Measurements from ENCODE around the gene CFAP251. TPM values are rescaled to one million over a fixed set of nuclear protein-coding genes. Genes with fewer than 3 reads are reported as not detected.

CFAP251 gene
- total and polyA plus RNA-seq, 2 of the 13 experiments (the other 11 are each of a cell fraction or from before 2014, with no cell fraction given), result 0.30 to 0.42 TPM

GRCh38 chr12:121888478-121889273 lies 29.7 kb upstream of the CFAP251 start, which contains the start of gene PSMD9 (continued):
- TF ChIP-seq ATF3 (CRISPR knock-in tag; IDR thresholded peaks at IDR 0.05), result peak; percentile 59; the same call in 1 of the 2 replicates
- peak; percentile 49; the same call in 1 of the 2 replicates for TF ChIP-seq CEBPB (IDR thresholded peaks at IDR 0.05; ENCODE audit: borderline replicate concordance, low read depth, low read length)
- peak; percentile 96 for TF ChIP-seq SAFB2 (CRISPR knock-in tag; IDR thresholded peaks at IDR 0.05; ENCODE audit: borderline replicate concordance, low read depth)
- TF ChIP-seq TSC22D2 (CRISPR knock-in tag; IDR thresholded peaks at IDR 0.05; ENCODE audit: borderline replicate concordance), result peak; percentile 59; the same call in 1 of the 2 replicates
- peak; percentile 16; the same call in 1 of the 2 replicates for TF ChIP-seq ZNF704 (CRISPR knock-in tag; IDR thresholded peaks at IDR 0.05; ENCODE audit: borderline replicate concordance)
- TF ChIP-seq ESRRA (CRISPR knock-in tag; IDR thresholded peaks at IDR 0.05; ENCODE audit: low read depth), result peak; percentile 73
- TF ChIP-seq TGIF2 (CRISPR knock-in tag; IDR thresholded peaks at IDR 0.05), result peak; percentile 86
- 0 out of 2 replicates have a peak, but pooled peaks have one; percentile 0 for TF ChIP-seq NFE2L2 (IDR thresholded peaks at IDR 0.05; ENCODE audit: low read length)
- TF ChIP-seq PTBP1 (IDR thresholded peaks at IDR 0.05; ENCODE audit: low read depth, low read length, poor library complexity, severe bottlenecking), result no peak
- peak; percentile 100 for TF ChIP-seq ZMYM2 (CRISPR knock-in tag; IDR thresholded peaks at IDR 0.05)
- no peak for TF ChIP-seq SRF (IDR thresholded peaks at IDR 0.05; ENCODE audit: low read depth, low read length)
- TF ChIP-seq IKZF5 (CRISPR knock-in tag; IDR thresholded peaks at IDR 0.05), result peak; percentile 95
- peak; percentile 77 for TF ChIP-seq FOXK1 (CRISPR knock-in tag; IDR thresholded peaks at IDR 0.05; ENCODE audit: borderline replicate concordance, low read depth)
- TF ChIP-seq ATF7 (IDR thresholded peaks at IDR 0.05), result no peak
- peak; percentile 87 for TF ChIP-seq ATF7 (CRISPR knock-in tag; IDR thresholded peaks at IDR 0.05)
- TF ChIP-seq ZBTB38 (CRISPR knock-in tag; IDR thresholded peaks at IDR 0.05), result peak; percentile 83; the same call in 1 of the 2 replicates
- TF ChIP-seq NCOA1 (CRISPR knock-in tag; IDR thresholded peaks at IDR 0.05), result peak; percentile 91; the same call in 1 of the 2 replicates
- TF ChIP-seq GRHL1 (CRISPR knock-in tag; conservative IDR thresholded peaks at IDR 0.05), result no peak
- TF ChIP-seq SP1 (IDR thresholded peaks at IDR 0.05), result no peak
- peak; percentile 94 for TF ChIP-seq SP1 (CRISPR knock-in tag; IDR thresholded peaks at IDR 0.05)
- TF ChIP-seq ARNTL (CRISPR knock-in tag; IDR thresholded peaks at IDR 0.05), result peak; percentile 98
- TF ChIP-seq KAT8 (CRISPR knock-in tag; IDR thresholded peaks at IDR 0.05), result peak; percentile 98
- peak; percentile 47; the same call in 1 of the 2 replicates for TF ChIP-seq ZNF414 (CRISPR knock-in tag; IDR thresholded peaks at IDR 0.05)
- TF ChIP-seq SMAD9 (CRISPR knock-in tag; IDR thresholded peaks at IDR 0.05), result no peak
